Left renal cortex interstitium (tissue), 4 donors: ENCODE measurements around the gene UBR4. TPM values are rescaled to one million over a fixed set of nuclear protein-coding genes. Genes with fewer than 3 reads are reported as not detected.

Experiments used
- polyA plus RNA-seq, 4 donors: library from polyadenylated mRNA; unstranded; fragments of 120-200 nt; gene quantifications; one replicate each; pipeline ENCODE4 v1.2.1, GENCODE V29; 2013; ENCODE audit not compliant: insufficient read length in 4 of 4

Gene UBR4
- polyA plus RNA-seq, 4 donors = 99.6 to 159 (median 126) TPM

Other genes with a start within 250 kb of the UBR4 start
- gene EMC1, start 41.3 kb upstream of the UBR4 start, polyA plus RNA-seq = 10 to 100 TPM; 40.6 to 56.1 (median 48.8) TPM
- 10 to 100 TPM; 28.0 to 31.4 (median 30.3) TPM for gene MRTO4, start 41.5 kb upstream of the UBR4 start, polyA plus RNA-seq
- 1 to 10 TPM in 3 of 4 donors, under 1 TPM in 1; 0.87 to 3.3 (median 2.0) TPM for gene AKR7A3, start 78.5 kb upstream of the UBR4 start, polyA plus RNA-seq
- 100 to 1,000 TPM in 1 of 4 donors, 10 to 100 TPM in 3; 76.7 to 107 (median 87.1) TPM for gene AKR7A2, start 101.9 kb upstream of the UBR4 start, polyA plus RNA-seq
- gene SLC66A1, start 102.1 kb upstream of the UBR4 start, polyA plus RNA-seq = 10 to 100 TPM in 3 of 4 donors, 1 to 10 TPM in 1; 9.6 to 18.3 (median 15.1) TPM